Neural progenitor cell (in vitro differentiated cells): ENCODE data around the gene SLC16A4.
"Not testable (repeated sequence)": the region's sequence is repeated elsewhere in the genome, so short reads cannot be mapped to it uniquely, and the experiment has no call there.

Experiments
- EZH2 ChIP-seq: fragments of 200-600 bp; sonication (generic); IDR thresholded peaks from 2 replicates; pipeline ENCODE4 v1.6.1; 2017; ENCODE audit warnings: antibody characterized with exemption, mild to moderate bottlenecking, moderate library complexity
- EZH2phosphoT487 ChIP-seq: fragments of 200-600 bp; sonication (generic); IDR thresholded peaks from 2 replicates; pipeline ENCODE4 v1.6.1; 2017; ENCODE audit warnings: antibody characterized with exemption
- TF ChIP-seq, protein P1 (sequence below): fragments of 200-600 bp; sonication (generic); IDR thresholded peaks from 2 replicates; pipeline ENCODE4 v1.5.1; 2017; ENCODE audit warnings: antibody characterized with exemption, mild to moderate bottlenecking

DNA sequence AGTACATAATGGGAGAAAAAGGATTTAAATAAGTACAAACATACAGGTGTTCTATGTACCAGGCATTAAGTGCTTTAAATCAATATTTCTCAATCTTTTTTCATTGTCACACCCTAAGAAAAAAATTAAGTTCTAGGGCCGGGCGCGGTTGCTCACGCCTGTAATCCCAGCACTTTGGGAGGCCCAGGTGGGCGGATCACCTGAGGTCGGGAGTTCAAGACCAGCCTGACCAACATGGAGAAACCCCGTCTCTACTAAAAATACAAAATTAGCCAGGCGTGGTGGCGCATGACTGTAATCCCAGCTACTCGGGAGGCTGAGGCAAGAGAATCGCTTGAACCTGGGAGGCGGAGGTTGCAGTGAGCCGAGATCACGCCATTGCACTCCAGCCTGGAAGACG is 15.6 kb upstream of the SLC16A4 start:
- TF ChIP-seq, protein P1, sequence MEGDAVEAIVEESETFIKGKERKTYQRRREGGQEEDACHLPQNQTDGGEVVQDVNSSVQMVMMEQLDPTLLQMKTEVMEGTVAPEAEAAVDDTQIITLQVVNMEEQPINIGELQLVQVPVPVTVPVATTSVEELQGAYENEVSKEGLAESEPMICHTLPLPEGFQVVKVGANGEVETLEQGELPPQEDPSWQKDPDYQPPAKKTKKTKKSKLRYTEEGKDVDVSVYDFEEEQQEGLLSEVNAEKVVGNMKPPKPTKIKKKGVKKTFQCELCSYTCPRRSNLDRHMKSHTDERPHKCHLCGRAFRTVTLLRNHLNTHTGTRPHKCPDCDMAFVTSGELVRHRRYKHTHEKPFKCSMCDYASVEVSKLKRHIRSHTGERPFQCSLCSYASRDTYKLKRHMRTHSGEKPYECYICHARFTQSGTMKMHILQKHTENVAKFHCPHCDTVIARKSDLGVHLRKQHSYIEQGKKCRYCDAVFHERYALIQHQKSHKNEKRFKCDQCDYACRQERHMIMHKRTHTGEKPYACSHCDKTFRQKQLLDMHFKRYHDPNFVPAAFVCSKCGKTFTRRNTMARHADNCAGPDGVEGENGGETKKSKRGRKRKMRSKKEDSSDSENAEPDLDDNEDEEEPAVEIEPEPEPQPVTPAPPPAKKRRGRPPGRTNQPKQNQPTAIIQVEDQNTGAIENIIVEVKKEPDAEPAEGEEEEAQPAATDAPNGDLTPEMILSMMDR, result not testable (repeated sequence)
- TF ChIP-seq EZH2, EZH2phosphoT487: not testable (repeated sequence)
